Measurements from ENCODE around the gene PCDH1. TPM values are rescaled to one million over a fixed set of nuclear protein-coding genes. Genes with fewer than 3 reads are reported as not detected.

The PCDH1 gene
- total RNA-seq, 4 donors from 2014 or later: 10.6 to 148 (median 50.6) TPM

GRCh38 chr5:141871870-141872269 lies 6.3 kb downstream of the PCDH1 start:
- ATAC-seq (ENCODE audit: low FRiP score): no peak
- TF ChIP-seq CTCF (IDR thresholded peaks at IDR 0.05): no peak
- DNase-seq (ENCODE audit: low spot score): no peak

- TF ChIP-seq CTCF (IDR thresholded peaks at IDR 0.05): no peak
- DNase-seq (ENCODE audit: low spot score): no peak
These were observed 7.3 kb downstream of the PCDH1 start for GRCh38 chr5:141870871-141871270.

GRCh38 chr5:141870228-141870627 lies 8.0 kb downstream of the PCDH1 start:
- TF ChIP-seq CTCF (IDR thresholded peaks at IDR 0.05): no peak
- no peak for DNase-seq (ENCODE audit: low spot score)
- ATAC-seq (ENCODE audit: low FRiP score): no peak

More at GRCh38 chr5:141870871-141871270, 7.3 kb downstream of the PCDH1 start:
- no peak for ATAC-seq (ENCODE audit: low FRiP score)

- DNase-seq (ENCODE audit: low spot score): no peak
- TF ChIP-seq CTCF (IDR thresholded peaks at IDR 0.05): no peak
- no peak for ATAC-seq (ENCODE audit: low FRiP score)
These were observed 8.7 kb downstream of the PCDH1 start for GRCh38 chr5:141869514-141869913.

- no peak for TF ChIP-seq CTCF (IDR thresholded peaks at IDR 0.05)
- no peak for DNase-seq (ENCODE audit: low spot score)
- ATAC-seq (ENCODE audit: low FRiP score): peak; percentile 41
These were observed 9.2 kb downstream of the PCDH1 start for GRCh38 chr5:141869040-141869439.

GRCh38 chr5:141868541-141868940 lies 9.7 kb downstream of the PCDH1 start:
- TF ChIP-seq CTCF (IDR thresholded peaks at IDR 0.05): no peak
- ATAC-seq (ENCODE audit: low FRiP score) (no peak), DNase-seq (ENCODE audit: low spot score) (no peak)

- TF ChIP-seq CTCF (IDR thresholded peaks at IDR 0.05): no peak
- no peak for DNase-seq (ENCODE audit: low spot score)
- ATAC-seq (ENCODE audit: low FRiP score): no peak
These were observed 10.6 kb downstream of the PCDH1 start for GRCh38 chr5:141867651-141868050.
